Neutrophil (primary cell): ENCODE results near the gene CNTN4.

Experiments
- H3K27ac ChIP-seq: fragments of 200-600 bp; sonication (generic); 2 replicates; pipeline ENCODE4 v1.5.1; 2016; ENCODE audit warnings: mild to moderate bottlenecking, moderate library complexity
- H3K27me3 ChIP-seq: fragments of 200-600 bp; sonication (generic); 2 replicates; pipeline ENCODE4 v1.6.0; 2016; ENCODE audit warnings: mild to moderate bottlenecking
- H3K36me3 ChIP-seq: fragments of 200-600 bp; sonication (generic); 2 replicates; pipeline ENCODE4 v1.5.1; 2017
- H3K4me1 ChIP-seq, 2 experiments: fragments of 200-600 bp in 1 of 2; sonication (generic) in 1 of 2; 1 replicate in 1 of 2; 2 replicates in 1 of 2; pipeline versions ENCODE4 v1.5.1 to v1.6.1; 2013 to 2016; ENCODE audit warnings: low read depth in 1 of 2, low read length in 1 of 2, mild to moderate bottlenecking in 1 of 2, moderate library complexity in 1 of 2; ENCODE audit not compliant: control insufficient read depth in 1 of 2, insufficient read depth in 1 of 2
- H3K4me3 ChIP-seq, 2 experiments: fragments of 200-600 bp in 1 of 2; sonication (generic) in 1 of 2; 1 replicate in 1 of 2; 2 replicates in 1 of 2; pipeline ENCODE4 v1.5.1; 2013 to 2016; ENCODE audit warnings: low read depth in 1 of 2, low read length in 1 of 2, mild to moderate bottlenecking in 1 of 2, moderate library complexity in 1 of 2
- H3K9me3 ChIP-seq: fragments of 200-600 bp; sonication (generic); 2 replicates; pipeline ENCODE4 v1.5.1; 2016
- CTCF ChIP-seq: fragments of 200-600 bp; sonication (generic); IDR thresholded peaks from 2 replicates; pipeline ENCODE4 v1.5.1; 2016; ENCODE audit warnings: antibody characterized with exemption

CNTN4 gene

GRCh38 chr3:2727101-2727500 lies 628.4 kb downstream of the CNTN4 start:
- Histone ChIP-seq H3K27ac (no peak overlapping the region), H3K27me3 (no peaks in the 10 kb centered on the region), H3K4me3 (no peak overlapping the region), H3K36me3 (no peaks in the 10 kb centered on the region), H3K9me3 (no peaks in the 10 kb centered on the region), H3K4me1 (peaks cover 0 to 10% of the 10 kb centered on the region in 2 experiments)
- TF ChIP-seq CTCF, result no peak

GRCh38 chr3:2727610-2728318 lies 629.1 kb downstream of the CNTN4 start:
- Histone ChIP-seq H3K36me3 (no peaks in the 10 kb centered on the region), H3K27me3 (no peaks in the 10 kb centered on the region), H3K4me3 (no peak overlapping the region), H3K4me1 (peaks cover 0 to 10% of the 10 kb centered on the region in 2 experiments), H3K27ac (no peak overlapping the region), H3K9me3 (no peaks in the 10 kb centered on the region)
- no peak for TF ChIP-seq CTCF

- Histone ChIP-seq H3K4me3 (no peak overlapping the region), H3K4me1 (peaks cover 0 to 10% of the 10 kb centered on the region in 2 experiments), H3K27me3 (no peaks in the 10 kb centered on the region), H3K27ac (no peak overlapping the region), H3K36me3 (no peaks in the 10 kb centered on the region), H3K9me3 (no peaks in the 10 kb centered on the region)
- no peak for TF ChIP-seq CTCF
These were observed 633.2 kb downstream of the CNTN4 start for GRCh38 chr3:2731843-2732242.

- Histone ChIP-seq H3K9me3 (no peaks in the 10 kb centered on the region), H3K36me3 (no peaks in the 10 kb centered on the region), H3K4me3 (no peak overlapping the region), H3K27me3 (no peaks in the 10 kb centered on the region), H3K27ac (no peak overlapping the region), H3K4me1 (no peaks in the 10 kb centered on the region)
- TF ChIP-seq CTCF, result no peak
These were observed 636.8 kb downstream of the CNTN4 start for GRCh38 chr3:2735392-2735894.

- no peak for TF ChIP-seq CTCF
- no peaks in the 10 kb centered on the region for H3K27me3 ChIP-seq
- H3K9me3 ChIP-seq, result no peaks in the 10 kb centered on the region
- no peak overlapping the region for H3K27ac ChIP-seq
- no peak overlapping the region for H3K4me3 ChIP-seq
- H3K36me3 ChIP-seq, result no peaks in the 10 kb centered on the region
- H3K4me1 ChIP-seq, result no peaks in the 10 kb centered on the region
These were observed 642.9 kb downstream of the CNTN4 start for GRCh38 chr3:2741516-2741915.
